ENCODE measurements around the gene TRABD2B. TPM values are rescaled to one million over a fixed set of nuclear protein-coding genes. Genes with fewer than 3 reads are reported as not detected.

Gene TRABD2B
- total RNA-seq, 3 donors from 2014 or later (not counting 1 experiment from before 2014, with no cell fraction given), result not detected

DNA sequence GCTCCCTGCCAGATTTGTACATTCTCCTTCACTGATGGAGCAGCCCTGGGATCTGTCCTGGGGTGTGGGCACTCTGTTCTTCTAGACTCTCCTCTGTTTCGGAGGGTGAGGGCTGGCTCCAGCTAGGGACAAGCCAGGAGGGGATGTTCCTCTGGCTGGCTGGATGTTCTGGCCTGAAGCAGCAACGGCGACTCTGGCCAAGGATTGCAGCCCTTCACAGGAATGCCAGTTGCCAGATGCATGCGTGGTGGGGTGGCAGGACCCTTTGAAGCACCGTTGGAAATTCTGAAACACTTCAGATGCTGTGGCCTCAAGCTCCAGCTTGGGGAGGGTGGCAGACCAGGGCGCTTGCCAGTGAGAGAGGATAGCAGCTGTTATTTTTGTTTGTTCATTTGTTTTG, 210.9 kb downstream of the TRABD2B start:
- no peak overlapping the region for H3K4me3 Mint-ChIP-seq
- H3K4me1 Mint-ChIP-seq, result no peaks in the 10 kb centered on the region
- Histone ChIP-seq H3K27ac (ENCODE audit: low read length) (no peak overlapping the region), H3K27me3 (ENCODE audit: control insufficient read depth, insufficient read depth, low read length) (no peaks in the 10 kb centered on the region), H3K4me3 (ENCODE audit: low read length) (no peak overlapping the region), H3K9me3 (ENCODE audit: control insufficient read depth, insufficient read depth, low read length) (no peaks in the 10 kb centered on the region), H3K36me3 (ENCODE audit: control insufficient read depth, insufficient read depth, low read length) (no peaks in the 10 kb centered on the region), H3K4me1 (ENCODE audit: control insufficient read depth, insufficient read depth, low read length) (no peaks in the 10 kb centered on the region)
- no peaks in the 10 kb centered on the region for H3K36me3 Mint-ChIP-seq
- TF ChIP-seq, protein P1, sequence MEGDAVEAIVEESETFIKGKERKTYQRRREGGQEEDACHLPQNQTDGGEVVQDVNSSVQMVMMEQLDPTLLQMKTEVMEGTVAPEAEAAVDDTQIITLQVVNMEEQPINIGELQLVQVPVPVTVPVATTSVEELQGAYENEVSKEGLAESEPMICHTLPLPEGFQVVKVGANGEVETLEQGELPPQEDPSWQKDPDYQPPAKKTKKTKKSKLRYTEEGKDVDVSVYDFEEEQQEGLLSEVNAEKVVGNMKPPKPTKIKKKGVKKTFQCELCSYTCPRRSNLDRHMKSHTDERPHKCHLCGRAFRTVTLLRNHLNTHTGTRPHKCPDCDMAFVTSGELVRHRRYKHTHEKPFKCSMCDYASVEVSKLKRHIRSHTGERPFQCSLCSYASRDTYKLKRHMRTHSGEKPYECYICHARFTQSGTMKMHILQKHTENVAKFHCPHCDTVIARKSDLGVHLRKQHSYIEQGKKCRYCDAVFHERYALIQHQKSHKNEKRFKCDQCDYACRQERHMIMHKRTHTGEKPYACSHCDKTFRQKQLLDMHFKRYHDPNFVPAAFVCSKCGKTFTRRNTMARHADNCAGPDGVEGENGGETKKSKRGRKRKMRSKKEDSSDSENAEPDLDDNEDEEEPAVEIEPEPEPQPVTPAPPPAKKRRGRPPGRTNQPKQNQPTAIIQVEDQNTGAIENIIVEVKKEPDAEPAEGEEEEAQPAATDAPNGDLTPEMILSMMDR (IDR thresholded peaks at IDR 0.05), result no peak
- intact Hi-C loops (cut with micrococcal nuclease), result no loop called here
- H3K9me3 Mint-ChIP-seq, result no peaks in the 10 kb centered on the region
- peaks cover 0 to 12% of the 10 kb centered on the region in 2 donors for H3K27me3 Mint-ChIP-seq (ENCODE audit: low read depth in 2 of 2)
- WGBS (ENCODE audit: insufficient coverage), result 79% methylated on average over 6 of the region's 6 CpGs
- DNase-seq, result no peak
- no peak for ATAC-seq
- no peak overlapping the region for H3K27ac Mint-ChIP-seq

DNA sequence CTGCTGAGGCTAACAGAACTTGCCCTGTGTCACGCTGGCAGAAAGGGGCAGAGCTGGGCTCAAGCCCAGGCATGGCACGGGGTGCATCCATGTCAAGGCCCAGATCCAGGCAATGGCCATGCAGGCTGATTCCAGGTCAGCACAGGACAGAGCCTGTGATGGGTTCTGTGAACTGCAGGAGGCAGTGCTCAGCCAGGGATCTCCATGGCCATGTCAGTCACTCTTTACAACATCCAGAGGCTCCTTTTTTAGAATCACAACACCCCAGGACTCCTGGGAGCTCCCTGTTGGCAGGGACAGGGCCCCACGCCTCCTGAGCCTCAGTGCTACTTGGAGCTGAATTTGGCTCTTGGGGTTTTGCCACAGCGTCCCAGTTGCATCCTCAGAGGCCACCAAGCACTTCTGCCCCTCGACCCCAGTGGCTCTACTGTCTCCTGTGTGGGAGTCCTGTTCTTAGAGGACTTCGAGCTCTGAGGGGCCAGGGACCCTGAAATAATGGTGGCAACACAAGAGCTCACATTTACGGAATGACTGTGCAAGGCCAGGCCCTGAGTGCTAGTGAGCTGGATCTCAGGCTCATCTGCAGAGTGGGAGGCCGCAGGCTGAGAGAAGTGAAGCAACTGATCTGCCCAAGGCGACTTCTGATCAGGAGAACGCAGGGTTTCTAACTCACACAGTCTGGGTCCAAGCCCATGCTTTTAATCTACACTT, 211.5 kb downstream of the TRABD2B start:
- intact Hi-C loops (cut with micrococcal nuclease), result no loop called here
- TF ChIP-seq, protein P1 (IDR thresholded peaks at IDR 0.05), result no peak
- H3K27me3 Mint-ChIP-seq (ENCODE audit: low read depth in 2 of 2), result peaks cover 0 to 12% of the 10 kb centered on the region in 2 donors

DNA sequence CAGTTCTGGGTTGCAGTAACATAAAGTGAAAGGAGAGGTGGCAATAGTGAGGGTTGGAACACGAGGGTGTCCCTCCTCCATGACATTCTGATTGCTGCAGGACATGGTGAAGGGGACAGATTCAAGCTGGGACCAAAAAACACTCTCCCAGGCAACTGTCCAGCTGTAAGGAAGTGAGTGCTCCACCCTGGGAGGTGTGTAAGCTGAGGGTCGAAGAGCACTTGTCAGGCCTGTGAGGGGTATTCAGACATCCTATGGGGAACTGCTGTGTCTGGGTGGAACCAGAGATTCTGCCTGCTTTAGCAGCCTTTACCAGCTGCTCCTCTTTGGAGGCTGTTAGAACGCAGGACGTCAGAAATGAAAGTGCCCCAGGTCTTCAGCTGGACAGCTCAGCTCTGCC, 212.1 kb downstream of the TRABD2B start:
- DNase-seq (no peak), ATAC-seq (no peak)
- Histone ChIP-seq H3K27ac (ENCODE audit: low read length) (no peak overlapping the region), H3K27me3 (ENCODE audit: control insufficient read depth, insufficient read depth, low read length) (no peaks in the 10 kb centered on the region), H3K4me3 (ENCODE audit: low read length) (no peak overlapping the region), H3K4me1 (ENCODE audit: control insufficient read depth, insufficient read depth, low read length) (no peaks in the 10 kb centered on the region), H3K9me3 (ENCODE audit: control insufficient read depth, insufficient read depth, low read length) (no peaks in the 10 kb centered on the region), H3K36me3 (ENCODE audit: control insufficient read depth, insufficient read depth, low read length) (no peaks in the 10 kb centered on the region)
- H3K4me1 Mint-ChIP-seq, result no peaks in the 10 kb centered on the region
- TF ChIP-seq, protein P1 (IDR thresholded peaks at IDR 0.05), result no peak
- H3K9me3 Mint-ChIP-seq, result no peaks in the 10 kb centered on the region
- 75% methylated on average over 4 of the region's 4 CpGs for WGBS (ENCODE audit: insufficient coverage)
- no peaks in the 10 kb centered on the region for H3K36me3 Mint-ChIP-seq
- H3K27me3 Mint-ChIP-seq (ENCODE audit: low read depth in 2 of 2), result peaks cover 0 to 12% of the 10 kb centered on the region in 2 donors
- intact Hi-C loops (cut with micrococcal nuclease), result no loop called here
- no peak overlapping the region for H3K4me3 Mint-ChIP-seq
- no peak overlapping the region for H3K27ac Mint-ChIP-seq

More for the DNA sequence above, 211.5 kb downstream of the TRABD2B start:
- Histone ChIP-seq H3K27ac (ENCODE audit: low read length) (no peak overlapping the region), H3K27me3 (ENCODE audit: control insufficient read depth, insufficient read depth, low read length) (no peaks in the 10 kb centered on the region), H3K4me1 (ENCODE audit: control insufficient read depth, insufficient read depth, low read length) (no peaks in the 10 kb centered on the region), H3K4me3 (ENCODE audit: low read length) (no peak overlapping the region), H3K9me3 (ENCODE audit: control insufficient read depth, insufficient read depth, low read length) (no peaks in the 10 kb centered on the region), H3K36me3 (ENCODE audit: control insufficient read depth, insufficient read depth, low read length) (no peaks in the 10 kb centered on the region)
- DNase-seq (no peak), ATAC-seq (no peak)
- Mint-ChIP-seq H3K36me3 (no peaks in the 10 kb centered on the region), H3K4me3 (no peak overlapping the region), H3K27ac (no peak overlapping the region), H3K4me1 (no peaks in the 10 kb centered on the region), H3K9me3 (no peaks in the 10 kb centered on the region)
- 81% methylated on average over 10 of the region's 10 CpGs for WGBS (ENCODE audit: insufficient coverage)

DNA sequence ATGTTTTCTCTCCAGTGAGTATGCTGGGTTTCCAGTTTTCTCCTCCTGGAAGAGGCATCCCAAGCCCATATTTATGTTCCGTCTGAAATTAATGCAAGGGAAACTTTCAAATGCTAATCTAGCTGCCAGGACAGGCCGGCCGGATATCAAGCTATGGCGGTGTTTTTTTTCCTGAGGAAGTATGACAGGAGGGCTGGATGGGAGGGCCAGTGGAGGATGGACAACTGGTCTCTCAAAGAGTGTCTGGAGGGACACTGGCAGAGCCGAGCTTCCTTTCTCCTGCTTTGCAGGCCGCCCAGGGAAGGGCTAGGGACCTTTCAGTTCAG, 212.7 kb downstream of the TRABD2B start:
- ATAC-seq (no peak), DNase-seq (no peak)
- no peak overlapping the region for H3K4me3 Mint-ChIP-seq
- Histone ChIP-seq H3K4me1 (ENCODE audit: control insufficient read depth, insufficient read depth, low read length) (no peaks in the 10 kb centered on the region), H3K9me3 (ENCODE audit: control insufficient read depth, insufficient read depth, low read length) (no peaks in the 10 kb centered on the region), H3K27me3 (ENCODE audit: control insufficient read depth, insufficient read depth, low read length) (no peaks in the 10 kb centered on the region), H3K36me3 (ENCODE audit: control insufficient read depth, insufficient read depth, low read length) (no peaks in the 10 kb centered on the region), H3K4me3 (ENCODE audit: low read length) (no peak overlapping the region), H3K27ac (ENCODE audit: low read length) (no peak overlapping the region)
- WGBS (ENCODE audit: insufficient coverage), result 84% methylated on average over 6 of the region's 6 CpGs
- TF ChIP-seq, protein P1 (IDR thresholded peaks at IDR 0.05), result no peak
- no peaks in the 10 kb centered on the region for H3K4me1 Mint-ChIP-seq
- intact Hi-C loops (cut with micrococcal nuclease), result no loop called here
- no peaks in the 10 kb centered on the region for H3K9me3 Mint-ChIP-seq
- H3K27me3 Mint-ChIP-seq (ENCODE audit: low read depth in 2 of 2), result peaks cover 0 to 12% of the 10 kb centered on the region in 2 donors
- H3K36me3 Mint-ChIP-seq, result no peaks in the 10 kb centered on the region
- H3K27ac Mint-ChIP-seq, result no peak overlapping the region

Measured in natural killer cell (primary cell).